ENCODE measurements around the gene CRTC1.
A peak's percentile ranks its signal among the peaks of the same experiment; 100 is the strongest.

Gene CRTC1

GRCh38 chr19:18650468-18651041 is 32.9 kb upstream of the CRTC1 start:
- DNase-seq: no peak

DNA sequence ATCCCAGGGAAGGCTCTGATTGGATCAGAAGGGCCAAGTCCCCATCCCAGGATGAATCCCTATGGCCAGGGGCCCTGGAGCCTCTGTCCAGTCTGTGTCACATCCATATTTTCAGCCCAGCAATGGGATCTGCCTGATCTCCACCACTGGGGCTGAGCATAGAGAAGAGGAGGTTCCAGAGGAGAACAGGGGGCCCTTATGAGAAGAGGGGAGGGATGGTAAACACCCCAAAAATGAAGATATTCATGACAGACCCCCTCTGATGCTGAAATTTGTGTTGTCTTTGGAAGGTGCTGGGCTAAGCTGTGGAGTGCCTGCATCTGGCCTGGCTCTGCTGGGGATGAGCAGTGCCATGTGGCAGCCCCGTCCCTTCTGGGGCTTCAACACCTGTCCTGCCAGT is 32.2 kb upstream of the CRTC1 start:
- no peak for DNase-seq

DNA sequence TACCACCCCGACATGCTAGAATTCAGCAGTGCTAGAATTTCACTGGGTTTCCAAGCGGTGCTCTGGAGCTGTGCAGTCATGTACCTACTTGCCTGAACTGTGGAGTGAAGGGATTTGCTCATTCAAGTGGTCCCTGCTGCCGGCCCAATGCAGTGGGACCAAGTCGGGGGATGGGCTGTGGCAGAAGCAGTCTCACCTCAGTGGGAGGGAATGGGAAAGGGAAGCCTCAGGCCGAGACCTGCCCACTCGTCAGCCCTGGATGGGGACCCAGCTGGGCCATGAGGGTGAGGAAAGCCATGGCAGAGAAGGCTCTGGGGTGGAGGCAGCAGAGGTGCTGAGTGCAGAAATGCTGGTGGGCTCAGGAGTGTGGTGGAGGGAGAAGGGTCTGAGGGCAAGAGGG is 31.7 kb upstream of the CRTC1 start:
- DNase-seq: no peak

GRCh38 chr19:18653853-18654252 is 29.6 kb upstream of the CRTC1 start:
- no peak for DNase-seq

DNA sequence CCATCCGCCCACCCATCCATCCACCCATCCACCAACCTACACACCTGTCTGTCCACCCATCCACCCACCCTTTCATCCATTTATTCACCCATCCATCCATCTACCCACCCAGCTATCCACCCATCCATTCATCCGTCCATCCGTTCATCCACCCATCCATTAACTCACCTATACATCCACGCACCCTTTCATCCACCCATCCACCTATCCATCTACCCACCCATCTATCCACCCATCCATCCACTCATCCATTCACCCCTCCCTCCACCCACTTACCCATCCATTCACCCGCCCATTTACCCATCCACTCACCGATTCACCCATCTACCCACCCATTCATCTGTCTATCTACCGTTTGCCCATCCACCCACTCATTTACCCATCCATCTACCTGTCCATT is 29.0 kb upstream of the CRTC1 start:
- no peak for DNase-seq

DNA sequence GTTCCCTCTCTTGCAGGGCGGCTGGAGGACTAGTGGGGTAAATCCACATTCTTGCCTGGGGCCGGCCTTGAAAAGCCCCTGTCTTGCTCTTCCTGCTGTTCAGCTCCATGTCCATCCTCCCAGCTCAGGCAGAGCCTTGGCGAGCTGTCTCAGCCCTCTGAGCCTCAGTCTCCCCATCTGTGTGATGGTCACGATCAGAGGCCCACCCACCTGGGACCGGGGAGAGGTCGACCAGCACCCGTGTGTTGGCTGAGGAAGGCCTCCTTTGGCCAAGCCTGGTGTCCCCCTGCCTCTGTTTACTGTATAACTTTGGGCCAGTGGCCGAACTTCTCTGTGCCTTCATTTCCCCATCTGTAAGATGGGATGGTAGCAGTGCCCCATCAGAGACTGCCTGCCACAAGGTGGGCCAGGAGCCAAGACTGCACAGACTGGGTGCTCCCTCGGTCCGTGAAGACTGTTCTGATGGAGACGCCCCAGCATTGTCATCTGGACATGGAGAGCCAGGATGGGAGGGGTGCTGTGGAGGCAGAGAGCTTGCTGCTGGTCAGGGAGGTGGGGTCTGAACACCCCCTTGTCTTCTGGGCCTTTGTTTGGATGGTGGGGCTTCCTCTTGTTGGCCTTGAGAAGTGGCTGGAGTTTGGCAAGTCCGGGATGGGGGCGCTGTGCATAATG is 28.2 kb upstream of the CRTC1 start:
- no peak for DNase-seq

DNA sequence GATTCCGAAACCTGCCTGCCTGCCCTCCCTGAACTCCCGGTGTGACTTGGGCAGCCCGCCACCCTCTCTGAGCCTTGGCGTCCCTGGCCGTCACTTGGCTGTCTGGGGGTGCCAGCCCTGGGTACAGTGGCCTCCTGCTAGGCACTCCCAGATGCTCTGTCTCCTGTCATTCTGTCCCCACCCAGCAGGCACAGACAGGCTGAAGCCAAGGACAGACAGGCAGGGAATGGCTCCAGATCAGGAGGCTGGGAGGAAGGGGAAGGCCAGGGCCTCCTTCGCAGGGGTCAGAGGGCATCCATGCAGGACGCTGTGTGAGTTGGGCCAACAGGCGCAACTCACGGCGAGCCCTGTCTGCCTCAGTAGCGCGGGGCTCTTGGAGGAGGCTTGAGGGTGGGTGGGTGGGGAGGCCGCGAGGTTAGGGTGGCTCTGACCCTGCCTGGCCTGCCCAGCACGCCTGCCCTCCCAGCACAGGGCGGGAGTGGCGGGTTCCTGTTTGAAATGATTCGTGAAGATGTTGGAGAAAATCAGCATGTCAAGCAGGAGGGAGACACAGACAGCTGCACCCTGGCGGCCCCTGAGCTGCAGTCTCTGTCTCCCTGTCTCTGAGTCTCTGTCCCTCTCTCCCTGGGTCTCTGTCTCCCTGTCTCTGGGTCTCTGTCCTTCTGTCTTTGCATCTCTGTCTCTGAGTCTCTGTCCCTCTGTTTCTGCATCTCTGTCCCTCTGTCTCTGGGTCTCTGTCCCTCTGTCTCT is 27.0 kb upstream of the CRTC1 start:
- no peak for DNase-seq

DNA sequence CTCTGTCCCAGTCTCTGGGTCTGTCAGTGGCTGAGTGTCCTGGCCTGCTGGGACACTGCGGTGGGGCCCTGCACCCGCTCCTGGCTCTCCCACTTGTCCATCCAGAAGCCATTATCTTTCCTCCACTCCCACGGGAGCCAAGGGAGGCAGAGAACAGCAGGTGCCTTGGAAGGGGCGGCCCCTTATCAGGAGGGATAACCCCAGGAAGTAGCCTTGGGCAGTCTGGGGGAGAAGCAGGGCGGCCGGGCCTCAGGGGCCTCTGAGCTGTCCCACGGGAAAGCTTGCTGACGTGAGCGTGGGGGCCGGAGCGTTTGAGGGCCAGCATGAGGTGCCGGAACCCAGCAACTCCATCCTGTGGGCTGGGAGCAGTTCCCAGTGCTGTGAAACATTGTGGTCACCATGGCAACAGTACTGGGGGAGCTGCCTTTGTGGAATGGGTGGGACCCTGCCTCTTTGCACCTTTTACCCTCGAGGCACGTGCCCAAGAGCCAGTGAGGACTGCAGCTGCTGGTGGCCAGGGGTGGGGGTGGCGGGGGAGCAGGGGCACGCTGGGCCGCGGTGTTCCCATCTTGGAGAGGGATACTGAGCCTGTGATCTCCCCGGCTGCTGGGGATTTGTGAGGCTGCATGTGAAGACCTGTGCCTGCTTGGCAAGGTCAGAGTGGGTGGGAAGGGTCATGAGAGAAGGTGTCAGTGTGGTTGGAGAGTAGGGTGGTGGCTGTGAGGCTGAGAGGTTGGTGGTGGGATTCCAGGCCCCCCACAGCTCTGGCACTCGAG is 25.7 kb upstream of the CRTC1 start:
- DNase-seq: peak in 19 of 56 donors; percentile 7 to 67 (median 33)

GRCh38 chr19:18658366-18658855 is 25.1 kb upstream of the CRTC1 start:
- no peak for DNase-seq

DNA sequence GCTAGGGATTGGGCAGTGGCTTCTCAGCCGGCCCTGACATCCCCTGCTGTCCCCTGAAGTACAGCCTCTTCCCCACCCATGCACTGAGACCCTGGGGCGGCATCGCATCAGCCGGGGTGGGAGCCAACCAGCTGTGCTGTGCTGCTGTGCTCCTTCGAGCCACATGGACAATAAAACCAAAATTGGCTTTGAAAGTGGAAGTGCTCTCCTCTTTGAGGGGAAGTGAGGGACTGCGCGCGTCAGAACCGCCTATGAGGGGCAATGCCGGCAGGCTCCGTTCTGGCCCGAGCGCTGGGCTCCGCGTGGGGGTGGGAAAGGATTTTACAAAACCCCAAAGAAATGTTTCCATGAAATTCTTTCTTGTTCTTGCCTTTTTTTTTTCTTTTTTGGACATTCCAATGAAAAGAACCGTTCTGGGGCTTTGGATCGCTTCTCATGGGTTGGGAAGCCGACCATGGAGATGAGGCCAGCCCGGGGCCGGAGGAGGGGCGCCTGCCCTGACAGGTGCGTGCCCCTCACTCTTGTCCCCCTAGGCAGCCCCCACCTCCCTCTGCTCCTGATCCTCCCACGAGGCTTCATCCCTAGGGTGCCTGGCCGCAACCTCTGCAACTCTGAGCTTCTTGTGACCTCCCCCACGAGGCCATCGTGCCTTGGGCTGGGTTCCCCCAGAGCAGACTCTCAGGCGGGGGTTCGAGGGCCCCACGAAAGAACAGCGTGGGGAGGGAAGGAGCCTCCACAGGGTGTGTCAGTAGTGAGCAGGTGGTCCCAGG is 24.0 kb upstream of the CRTC1 start:
- DNase-seq: peak in 6 of 56 donors; percentile 16 to 58 (median 36)

DNA sequence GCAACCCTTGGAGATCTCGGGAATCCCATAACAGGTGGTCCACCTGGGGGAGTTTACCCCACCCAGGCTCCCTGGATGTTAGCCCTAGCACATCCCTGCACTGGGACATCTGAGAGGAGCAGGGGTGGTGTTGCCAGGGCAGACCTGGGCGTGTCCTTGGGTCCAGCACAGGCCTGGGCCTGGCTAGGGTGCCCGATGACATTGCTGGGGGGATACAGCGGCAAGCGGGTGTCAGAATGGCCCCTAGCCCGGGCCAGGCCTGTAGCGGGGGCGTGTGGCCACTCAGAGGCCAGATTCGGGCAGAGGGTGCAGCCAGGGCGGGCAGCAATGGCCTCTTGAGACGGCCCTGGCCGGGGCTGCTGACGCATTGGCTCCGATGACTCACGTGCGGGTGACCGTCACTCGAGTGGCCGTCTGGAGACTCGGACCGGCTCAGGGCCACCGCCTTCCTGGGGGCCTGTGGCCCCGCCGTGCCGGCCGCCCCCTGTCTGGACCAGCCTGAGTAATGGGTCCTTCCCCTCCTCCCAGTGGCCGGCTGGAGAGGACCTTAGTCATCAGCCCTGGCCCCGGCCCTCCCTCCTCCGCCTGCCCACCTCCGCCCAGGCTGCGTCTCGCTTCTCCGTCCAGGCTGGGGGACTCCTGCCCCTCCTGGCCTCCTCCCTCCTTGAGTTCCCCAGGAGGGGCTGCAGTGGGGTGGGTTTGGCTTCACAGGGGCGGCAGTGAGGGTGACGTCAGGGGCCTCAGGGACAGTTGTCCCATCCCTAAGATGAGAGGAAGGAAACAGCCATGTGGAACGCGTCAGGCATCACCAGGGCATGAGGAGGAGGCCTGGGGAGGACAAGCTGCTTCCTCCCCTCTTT is 23.2 kb upstream of the CRTC1 start:
- DNase-seq: peak in 5 of 56 donors; percentile 11 to 43 (median 38)

DNA sequence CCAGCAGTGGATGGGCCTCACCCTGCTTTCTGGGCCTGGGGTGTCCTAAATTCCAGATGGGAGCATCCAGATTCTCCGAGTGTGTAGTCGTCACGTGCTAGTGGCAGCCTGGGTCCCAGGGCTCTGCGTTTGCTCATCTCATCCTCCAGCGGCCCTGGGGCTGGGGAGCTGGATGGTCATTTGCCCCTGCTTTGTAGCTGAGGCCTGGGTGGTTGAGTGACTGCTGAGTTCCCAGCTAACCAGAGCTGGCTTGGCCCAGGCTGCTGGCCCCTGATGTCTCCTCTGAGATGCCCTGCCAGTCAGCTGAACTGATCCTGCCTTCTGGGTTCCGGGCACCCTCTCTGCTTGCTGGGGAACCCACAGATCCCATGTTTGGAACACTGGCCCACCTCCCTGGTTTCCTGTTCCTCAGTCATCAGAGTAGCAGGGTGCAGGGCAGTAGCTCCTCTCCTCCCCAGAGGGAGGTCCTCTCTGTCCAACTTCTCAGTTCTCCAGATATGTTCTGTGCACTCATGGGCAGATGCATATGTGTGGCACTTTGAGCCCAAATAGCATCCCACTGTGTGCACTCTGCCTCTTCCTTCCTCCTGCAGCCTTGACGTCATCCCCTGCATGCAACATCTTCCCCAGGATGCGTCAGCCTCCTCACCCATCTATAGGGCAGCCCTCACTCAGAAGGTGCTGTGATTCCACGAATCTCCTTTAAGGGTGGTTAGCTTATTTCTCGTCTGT is 22.4 kb upstream of the CRTC1 start:
- DNase-seq: peak in 2 of 56 donors; percentile 22 to 25

DNA sequence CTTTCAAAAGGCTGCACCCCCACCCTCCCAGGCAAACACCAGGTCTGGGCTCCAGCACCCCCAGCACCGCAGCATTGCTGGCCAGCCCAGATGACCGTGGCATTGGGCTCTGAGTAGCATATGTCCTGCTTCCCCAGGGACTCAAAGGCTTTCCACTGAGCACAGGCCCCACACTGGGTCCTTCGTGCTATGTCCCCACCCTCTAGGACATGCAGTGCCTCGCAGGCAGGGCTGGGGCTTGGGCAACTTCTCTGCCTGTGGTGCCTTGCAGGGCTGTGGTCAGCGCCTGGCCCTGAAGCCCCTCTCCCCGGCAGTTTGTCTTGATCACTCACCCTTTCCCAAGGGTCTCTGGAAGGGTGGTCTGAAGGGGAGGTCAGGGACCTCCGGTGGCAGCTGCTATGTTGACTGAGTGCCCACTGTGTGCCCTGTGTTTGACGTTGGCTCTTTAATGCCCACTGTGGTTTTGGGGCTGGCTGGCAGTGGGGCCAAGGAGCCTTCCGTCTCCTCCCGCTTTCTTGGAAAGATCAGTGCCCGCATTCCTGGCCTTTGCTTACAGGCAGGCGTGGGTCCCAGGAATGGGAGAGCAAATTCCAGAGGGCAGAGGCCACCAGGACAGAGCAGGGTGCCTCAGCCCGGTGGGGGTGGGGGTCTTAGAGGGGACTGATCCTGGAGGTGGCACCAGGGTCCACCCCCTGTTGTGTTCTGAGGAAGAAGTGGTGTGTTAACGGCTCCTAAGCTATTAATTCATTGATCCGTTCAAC is 20.3 kb upstream of the CRTC1 start:
- peak in 1 of 56 donors; percentile 15 for DNase-seq

GRCh38 chr19:18663940-18664530 is 19.4 kb upstream of the CRTC1 start:
- no peak for DNase-seq

DNA sequence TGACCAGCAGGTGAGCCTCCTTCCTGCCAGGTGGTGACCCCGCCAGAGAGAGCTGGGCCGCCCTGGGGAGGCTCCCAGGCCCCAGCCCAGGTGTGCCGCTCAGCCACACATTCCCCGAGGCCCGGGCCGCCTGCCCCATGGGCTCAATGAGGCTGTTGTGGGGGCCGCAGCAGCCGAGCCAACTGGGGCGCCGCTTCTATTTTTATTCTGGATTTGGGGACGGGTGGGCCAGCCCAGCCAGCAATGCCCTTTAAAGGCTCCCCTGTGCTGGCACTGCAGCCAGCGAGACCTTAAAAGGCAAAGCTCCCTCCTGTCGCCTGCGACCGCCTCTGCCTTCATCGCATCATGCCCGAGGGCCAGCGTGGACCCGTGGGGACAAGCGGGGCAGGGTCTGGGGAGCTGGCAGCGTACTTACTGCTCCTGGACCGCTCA is 17.7 kb upstream of the CRTC1 start:
- DNase-seq: peak in 1 of 56 donors; percentile 23

GRCh38 chr19:18666317-18666716 is 17.2 kb upstream of the CRTC1 start:
- no peak for DNase-seq

DNA sequence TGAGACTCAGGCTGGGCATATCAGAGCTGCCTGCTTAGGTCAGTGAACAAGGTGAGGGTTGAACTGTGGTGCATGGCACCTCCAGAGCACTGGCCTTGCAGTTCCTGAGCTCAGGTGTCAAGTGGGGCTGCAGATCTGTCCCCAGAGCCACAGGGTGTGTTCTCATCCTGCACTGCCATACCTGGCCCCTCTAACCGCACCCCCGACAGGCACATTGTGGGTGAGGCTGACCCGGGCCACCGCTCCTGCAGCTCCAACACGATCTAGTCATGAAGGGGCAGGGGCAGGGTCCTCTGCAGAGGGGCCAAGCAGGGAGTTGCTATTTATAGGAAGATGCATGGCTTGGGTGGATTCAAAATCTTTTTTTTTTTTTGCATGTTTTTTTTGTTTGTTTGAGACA is 16.7 kb upstream of the CRTC1 start:
- no peak for DNase-seq
